ENCODE data around the gene POLR1E. TPM values are rescaled to one million over a fixed set of nuclear protein-coding genes. Genes with fewer than 3 reads are reported as not detected.
A peak's percentile ranks its signal among the peaks of the same experiment; 100 is the strongest.

The POLR1E gene
- total and polyA plus RNA-seq, 9 of the 15 experiments (the other 6 are each of a cell fraction or from before 2014, with no cell fraction given) = 18.9 to 102 (median 74.4) TPM

GRCh38 chr9:37464426-37465248, 21.1 kb upstream of the POLR1E start (continued):
- TF ChIP-seq HNRNPLL (IDR thresholded peaks at IDR 0.05; ENCODE audit: low read depth, low read length, poor library complexity, severe bottlenecking) (no peak), BCOR (IDR thresholded peaks at IDR 0.05) (no peak), EZH2 (IDR thresholded peaks at IDR 0.05; ENCODE audit: borderline replicate concordance, low read depth, low read length) (no peak), ZNF592 (IDR thresholded peaks at IDR 0.05) (no peak), CXXC5 (CRISPR knock-in tag; IDR thresholded peaks at IDR 0.05) (0 out of 2 replicates have a peak, but pooled peaks have one; percentile 13), MEIS2 (IDR thresholded peaks at IDR 0.05; ENCODE audit: partially characterized antibody) (peak; percentile 48), THRB (CRISPR knock-in tag; conservative IDR thresholded peaks at IDR 0.05) (no peak), MTA3 (IDR thresholded peaks at IDR 0.05; ENCODE audit: borderline replicate concordance) (0 out of 2 replicates have a peak, but pooled peaks have one; percentile 13), ZNF133 (CRISPR knock-in tag; IDR thresholded peaks at IDR 0.05) (no peak), TRIM24 (IDR thresholded peaks at IDR 0.05) (no peak), HDAC1 (IDR thresholded peaks at IDR 0.05) (peak in 1 of 2 experiments; percentile 93; a peak in 2 of 4 replicates), MLLT1 (IDR thresholded peaks at IDR 0.05) (peak in 1 of 2 experiments; percentile 23; a peak in 1 of 4 replicates), ZSCAN29 (IDR thresholded peaks at IDR 0.05) (no peak), TGIF2 (CRISPR knock-in tag; IDR thresholded peaks at IDR 0.05) (no peak), PHTF2 (CRISPR knock-in tag; IDR thresholded peaks at IDR 0.05) (no peak), SUPT5H (IDR thresholded peaks at IDR 0.05) (peak; percentile 77), ZNF274 (IDR thresholded peaks at IDR 0.05; ENCODE audit: borderline replicate concordance, low read depth, low read length) (no peak), ATF7 (IDR thresholded peaks at IDR 0.05) (peak; percentile 11; the same call in 1 of the 2 replicates), MXD1 (CRISPR knock-in tag; IDR thresholded peaks at IDR 0.05; ENCODE audit: borderline replicate concordance, poor library complexity, severe bottlenecking) (no peak), SMAD2 (IDR thresholded peaks at IDR 0.05; ENCODE audit: low read depth, low read length) (no peak), ESRRB (CRISPR knock-in tag; IDR thresholded peaks at IDR 0.05; ENCODE audit: borderline replicate concordance) (no peak), POLR2G (IDR thresholded peaks at IDR 0.05; ENCODE audit: low read depth, low read length) (peak; percentile 87)

Data from K562 (cell line).